CD8-positive, alpha-beta memory T cell (primary cell): Measurements from ENCODE around the gene ERGIC2. TPM values are rescaled to one million over a fixed set of nuclear protein-coding genes. Genes with fewer than 3 reads are reported as not detected.

Experiments used
- CTCF ChIA-PET: fragments of 350-600 bp; sonication (Branson Sonifier 250); formaldehyde crosslinking; loops from one replicate; lab custom pipeline; 2021; ENCODE audit warnings: antibody characterized with exemption; lab: Charles Lee
- POLR2A ChIA-PET: fragments of 350-600 bp; sonication (Branson Sonifier 250); formaldehyde crosslinking; loops from one replicate; lab custom pipeline; 2021; ENCODE audit warnings: antibody characterized with exemption; lab: Charles Lee
- DNase-seq, 5 donors: peaks; one replicate each; pipeline versions ENCODE4 v3.0.0 to v3.0.0-alpha.2; 2020 to 2022; ENCODE audit warnings: mixed read lengths in 1 of 5
- H3K27ac ChIP-seq: one replicate; pipeline ENCODE4 v1.7.0; 2013; ENCODE audit warnings: low read depth, mild to moderate bottlenecking, low read length, moderate library complexity
- H3K27me3 ChIP-seq: 2 replicates; pipeline ENCODE4 v1.7.0; 2013; ENCODE audit warnings: low read length, mild to moderate bottlenecking; ENCODE audit not compliant: insufficient read depth, poor library complexity, severe bottlenecking
- H3K36me3 ChIP-seq: 2 replicates; pipeline ENCODE4 v1.7.0; 2013; ENCODE audit warnings: mild to moderate bottlenecking, low read length, moderate library complexity; ENCODE audit not compliant: insufficient read depth
- H3K4me1 ChIP-seq: 2 replicates; pipeline ENCODE4 v1.7.0; 2013; ENCODE audit warnings: mild to moderate bottlenecking, low read length, moderate library complexity; ENCODE audit not compliant: insufficient read depth
- H3K4me3 ChIP-seq: 2 replicates; pipeline ENCODE4 v1.7.0; 2013; ENCODE audit warnings: mild to moderate bottlenecking, low read length
- H3K9me3 ChIP-seq: 2 replicates; pipeline ENCODE4 v1.7.0; 2013; ENCODE audit warnings: mild to moderate bottlenecking, low read length
- H3K27ac Mint-ChIP-seq, 8 donors: one replicate each; pipeline ENCODE4 v1.8.0; 2020 to 2021; ENCODE audit warnings: mixed read lengths in 8 of 8, mild to moderate bottlenecking in 6 of 8, inconsistent platforms in 3 of 8, moderate library complexity in 3 of 8
- H3K27me3 Mint-ChIP-seq, 2 donors: one replicate each; pipeline ENCODE4 v1.8.0; 2020 to 2021; ENCODE audit warnings: mixed read lengths in 2 of 2, mild to moderate bottlenecking in 1 of 2, moderate library complexity in 1 of 2
- H3K36me3 Mint-ChIP-seq, 3 donors: one replicate each; pipeline ENCODE4 v1.8.0; 2020 to 2021; ENCODE audit warnings: mixed read lengths in 3 of 3, inconsistent platforms in 1 of 3, mild to moderate bottlenecking in 1 of 3
- H3K4me1 Mint-ChIP-seq, 3 donors: one replicate each; pipeline ENCODE4 v1.8.0; 2020 to 2021; ENCODE audit warnings: mixed read lengths in 3 of 3, inconsistent platforms in 1 of 3, mild to moderate bottlenecking in 1 of 3
- H3K4me3 Mint-ChIP-seq, 7 donors: one replicate each; pipeline ENCODE4 v1.8.0; 2020 to 2021; ENCODE audit warnings: mixed read lengths in 7 of 7, mild to moderate bottlenecking in 6 of 7, moderate library complexity in 4 of 7, inconsistent platforms in 2 of 7
- H3K9me3 Mint-ChIP-seq, 5 donors: one replicate each; pipeline ENCODE4 v1.8.0; 2020 to 2022; ENCODE audit warnings: mixed read lengths in 5 of 5, mild to moderate bottlenecking in 3 of 5, moderate library complexity in 2 of 5, inconsistent platforms in 1 of 5
- polyA plus RNA-seq: library from polyadenylated mRNA; unstranded; fragments of 300-500 nt; fragmentation: Illumina TruSeq; gene quantifications from one replicate; pipeline ENCODE4 v1.2.3, GENCODE V29; 2021
- total RNA-seq, 2 experiments: library from RNA; stranded (reverse); gene quantifications; one replicate each; pipeline ENCODE4 v1.2.3, GENCODE V29; 2021

Gene ERGIC2
- total and polyA plus RNA-seq, 3 experiments from 2014 or later: 116 to 130 (median 127) TPM

- Histone ChIP-seq H3K27ac (no peak overlapping the region), H3K27me3 (no peaks in the 10 kb centered on the region), H3K9me3 (no peaks in the 10 kb centered on the region), H3K36me3 (no peaks in the 10 kb centered on the region), H3K4me3 (no peak overlapping the region), H3K4me1 (no peaks in the 10 kb centered on the region)
- no peaks in the 10 kb centered on the region for H3K4me1 Mint-ChIP-seq
- H3K4me3 Mint-ChIP-seq: no peak overlapping the region
- no peak for DNase-seq
- H3K27me3 Mint-ChIP-seq: peaks cover 0 to 2% of the 10 kb centered on the region in 2 donors
- H3K36me3 Mint-ChIP-seq: peaks cover 0 to 4% (median 0%) of the 10 kb centered on the region in 3 donors
- H3K9me3 Mint-ChIP-seq: no peaks in the 10 kb centered on the region
- H3K27ac Mint-ChIP-seq: no peak overlapping the region
- CTCF ChIA-PET: no interaction called here
- POLR2A ChIA-PET: no interaction called here
Measured at GRCh38 chr12:29310899-29311298, 70.1 kb downstream of the ERGIC2 start.

- no peak overlapping the region for H3K4me3 Mint-ChIP-seq
- H3K36me3 Mint-ChIP-seq: peaks cover 0 to 2% (median 0%) of the 10 kb centered on the region in 3 donors
- H3K27ac Mint-ChIP-seq: no peak overlapping the region
- ChIA-PET CTCF (no interaction called here), POLR2A (no interaction called here)
- no peaks in the 10 kb centered on the region for H3K9me3 ChIP-seq
- peaks cover 0 to 2% of the 10 kb centered on the region in 2 donors for H3K27me3 Mint-ChIP-seq
- no peaks in the 10 kb centered on the region for H3K4me1 ChIP-seq
- H3K4me3 ChIP-seq: no peak overlapping the region
- DNase-seq: no peak
- no peak overlapping the region for H3K27ac ChIP-seq
- no peaks in the 10 kb centered on the region for H3K9me3 Mint-ChIP-seq
- H3K27me3 ChIP-seq: no peaks in the 10 kb centered on the region
- H3K36me3 ChIP-seq: no peaks in the 10 kb centered on the region
- H3K4me1 Mint-ChIP-seq: no peaks in the 10 kb centered on the region
Measured at GRCh38 chr12:29309320-29309902, 71.6 kb downstream of the ERGIC2 start.

DNA sequence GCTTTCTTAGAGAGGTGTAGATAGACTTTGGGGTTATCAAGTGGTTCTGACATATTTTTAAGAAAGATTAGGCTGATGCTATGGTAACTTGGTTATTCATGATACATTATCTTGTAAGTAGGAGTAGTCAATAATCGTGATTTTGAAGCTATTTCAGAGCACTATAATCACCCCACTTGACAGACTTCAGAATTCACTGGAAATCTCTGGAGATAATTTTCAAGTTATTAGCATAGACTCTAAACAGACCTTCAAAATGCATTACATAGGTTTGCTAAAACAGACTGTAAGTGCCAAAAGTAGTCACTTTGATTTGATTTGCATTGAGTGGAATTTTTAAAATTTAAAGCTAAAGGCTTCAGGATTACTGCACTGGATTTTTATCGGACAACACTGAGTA, 74.3 kb downstream of the ERGIC2 start:
- Histone ChIP-seq H3K27me3 (no peaks in the 10 kb centered on the region), H3K9me3 (no peaks in the 10 kb centered on the region), H3K4me3 (no peak overlapping the region), H3K4me1 (no peaks in the 10 kb centered on the region), H3K36me3 (no peaks in the 10 kb centered on the region), H3K27ac (no peak overlapping the region)
- no peaks in the 10 kb centered on the region for H3K9me3 Mint-ChIP-seq
- CTCF ChIA-PET: interaction anchor here (0.9 kb wide), 1 partner anchor 11 kb away, joined by 5 read pairs; no protein-coding TSS in a partner anchor
- peaks cover 0 to 2% of the 10 kb centered on the region in 2 donors for H3K27me3 Mint-ChIP-seq
- no peak for DNase-seq
- no peak overlapping the region for H3K27ac Mint-ChIP-seq
- no peaks in the 10 kb centered on the region for H3K4me1 Mint-ChIP-seq
- H3K4me3 Mint-ChIP-seq: no peak overlapping the region
- POLR2A ChIA-PET: no interaction called here
- peaks cover 0 to 2% (median 0%) of the 10 kb centered on the region in 3 donors for H3K36me3 Mint-ChIP-seq

DNA sequence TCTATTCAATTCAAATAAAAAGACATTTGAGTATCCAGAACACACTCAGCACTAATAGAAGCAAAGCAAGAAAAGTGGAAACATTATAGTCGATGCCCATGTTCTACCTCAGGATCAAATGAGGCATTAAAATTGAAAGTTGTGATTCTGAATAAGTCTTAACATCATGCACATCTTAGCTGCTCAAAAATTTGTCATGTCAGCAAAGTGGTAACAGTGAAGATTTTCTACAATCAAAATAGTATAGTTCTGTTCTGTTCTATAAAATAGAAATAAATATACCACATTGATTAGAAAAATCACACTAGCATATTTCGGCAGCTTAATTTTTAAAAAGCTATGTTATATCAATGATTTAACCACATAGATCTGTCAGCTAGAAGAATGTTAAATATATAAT, 74.7 kb downstream of the ERGIC2 start:
- peaks cover 0 to 2% (median 0%) of the 10 kb centered on the region in 3 donors for H3K36me3 Mint-ChIP-seq
- CTCF ChIA-PET: interaction anchor here (0.9 to 1.1 kb wide), 2 partner anchors 11 to 233 kb away, joined by 4 to 5 read pairs; no protein-coding TSS in a partner anchor

GRCh38 chr12:29304388-29304787, 76.6 kb downstream of the ERGIC2 start:
- peaks cover 0 to 2% (median 0%) of the 10 kb centered on the region in 3 donors for H3K36me3 Mint-ChIP-seq

More for the DNA sequence above, 74.7 kb downstream of the ERGIC2 start:
- Histone ChIP-seq H3K9me3 (no peaks in the 10 kb centered on the region), H3K4me3 (no peak overlapping the region), H3K36me3 (no peaks in the 10 kb centered on the region), H3K4me1 (no peaks in the 10 kb centered on the region), H3K27ac (no peak overlapping the region), H3K27me3 (no peaks in the 10 kb centered on the region)
- no peak overlapping the region for H3K4me3 Mint-ChIP-seq
- H3K27ac Mint-ChIP-seq: no peak overlapping the region
- no peak for DNase-seq
- peaks cover 0 to 2% of the 10 kb centered on the region in 2 donors for H3K27me3 Mint-ChIP-seq
- no peaks in the 10 kb centered on the region for H3K4me1 Mint-ChIP-seq
- no peaks in the 10 kb centered on the region for H3K9me3 Mint-ChIP-seq
- POLR2A ChIA-PET: no interaction called here

DNA sequence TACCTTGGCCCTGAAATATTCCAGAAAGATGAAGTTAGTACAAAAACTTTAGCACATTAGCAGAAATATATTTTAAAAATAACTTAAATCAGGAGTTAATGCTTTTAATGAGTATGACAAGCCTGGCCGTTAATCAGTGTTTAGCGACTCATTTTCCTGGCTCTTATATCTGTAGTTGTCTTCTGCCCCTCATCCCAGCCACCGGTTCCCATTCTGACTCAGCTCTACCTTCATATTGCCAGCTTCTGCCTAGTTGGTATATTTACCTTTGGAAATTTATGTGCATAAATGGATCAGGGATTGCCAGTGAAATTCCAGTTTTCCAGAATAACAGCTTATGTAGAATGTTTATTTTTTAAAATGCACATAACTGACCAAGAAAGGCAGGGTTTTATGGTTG, 79.9 kb downstream of the ERGIC2 start:
- no peak overlapping the region for H3K4me3 Mint-ChIP-seq
- no peak for DNase-seq
- Histone ChIP-seq H3K27ac (no peak overlapping the region), H3K27me3 (no peaks in the 10 kb centered on the region), H3K36me3 (no peaks in the 10 kb centered on the region), H3K9me3 (no peaks in the 10 kb centered on the region), H3K4me3 (no peak overlapping the region), H3K4me1 (no peaks in the 10 kb centered on the region)
- CTCF ChIA-PET: no interaction called here
- no peaks in the 10 kb centered on the region for H3K27me3 Mint-ChIP-seq
- no peaks in the 10 kb centered on the region for H3K9me3 Mint-ChIP-seq
- H3K27ac Mint-ChIP-seq: no peak overlapping the region
- POLR2A ChIA-PET: no interaction called here
- H3K36me3 Mint-ChIP-seq: peaks cover 0 to 2% (median 0%) of the 10 kb centered on the region in 3 donors
- H3K4me1 Mint-ChIP-seq: no peaks in the 10 kb centered on the region

More at GRCh38 chr12:29304388-29304787, 76.6 kb downstream of the ERGIC2 start:
- Mint-ChIP-seq H3K27ac (no peak overlapping the region), H3K4me3 (no peak overlapping the region), H3K27me3 (peaks cover 0 to 2% of the 10 kb centered on the region in 2 donors), H3K9me3 (no peaks in the 10 kb centered on the region), H3K4me1 (no peaks in the 10 kb centered on the region)
- Histone ChIP-seq H3K36me3 (no peaks in the 10 kb centered on the region), H3K27me3 (no peaks in the 10 kb centered on the region), H3K9me3 (no peaks in the 10 kb centered on the region), H3K27ac (no peak overlapping the region), H3K4me1 (no peaks in the 10 kb centered on the region), H3K4me3 (no peak overlapping the region)
- ChIA-PET CTCF (no interaction called here), POLR2A (no interaction called here)
- DNase-seq: no peak

- Histone ChIP-seq H3K27me3 (no peaks in the 10 kb centered on the region), H3K27ac (no peak overlapping the region), H3K36me3 (no peaks in the 10 kb centered on the region), H3K4me1 (no peaks in the 10 kb centered on the region), H3K4me3 (no peak overlapping the region), H3K9me3 (no peaks in the 10 kb centered on the region)
- Mint-ChIP-seq H3K36me3 (peaks cover 0 to 2% (median 0%) of the 10 kb centered on the region in 3 donors), H3K27me3 (no peaks in the 10 kb centered on the region), H3K9me3 (no peaks in the 10 kb centered on the region), H3K4me3 (no peak overlapping the region), H3K27ac (no peak overlapping the region), H3K4me1 (no peaks in the 10 kb centered on the region)
- DNase-seq: no peak
- CTCF ChIA-PET: no interaction called here
- POLR2A ChIA-PET: no interaction called here
Measured at GRCh38 chr12:29299633-29300032, 81.3 kb downstream of the ERGIC2 start.

DNA sequence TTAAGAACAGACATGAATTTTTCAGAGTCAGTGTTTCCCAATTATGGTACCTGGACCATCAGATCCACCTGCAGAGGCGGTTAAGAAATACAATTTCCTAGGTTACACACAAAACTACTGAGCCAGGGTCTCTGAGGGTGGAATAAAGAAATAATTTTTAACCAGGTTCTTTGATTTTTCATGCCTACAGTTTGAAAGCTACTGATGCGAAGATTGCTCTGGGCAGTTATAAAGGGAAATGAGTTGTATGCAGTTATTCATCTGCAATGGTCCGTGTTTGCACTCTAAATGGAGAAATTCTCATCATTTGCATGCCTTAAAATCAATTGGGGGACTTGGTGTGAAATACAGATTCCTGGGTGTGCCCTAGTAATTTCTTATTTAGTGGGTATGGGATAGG, 89.7 kb downstream of the ERGIC2 start:
- Mint-ChIP-seq H3K27me3 (no peaks in the 10 kb centered on the region), H3K9me3 (no peaks in the 10 kb centered on the region), H3K27ac (no peak overlapping the region), H3K36me3 (peaks cover 0 to 15% (median 12%) of the 10 kb centered on the region in 3 donors), H3K4me3 (no peak overlapping the region), H3K4me1 (no peaks in the 10 kb centered on the region)
- Histone ChIP-seq H3K9me3 (no peaks in the 10 kb centered on the region), H3K4me3 (no peak overlapping the region), H3K27me3 (no peaks in the 10 kb centered on the region), H3K36me3 (no peaks in the 10 kb centered on the region), H3K27ac (no peak overlapping the region), H3K4me1 (no peaks in the 10 kb centered on the region)
- DNase-seq: no peak
- CTCF ChIA-PET: no interaction called here
- POLR2A ChIA-PET: no interaction called here
